GM18907 (cell line): ENCODE data around the gene URM1.
"Not testable (repeated sequence)": the region's sequence is repeated elsewhere in the genome, so short reads cannot be mapped to it uniquely, and the experiment has no call there.

Experiments
- ATAC-seq: cut with Tn5 transposase; IDR thresholded peaks from one replicate; pipeline ENCODE4 v1.9.1; 2021; ENCODE audit warnings: mild to moderate bottlenecking, moderate library complexity; ENCODE audit not compliant: unreplicated experiment

The URM1 gene

GRCh38 chr9:128370752-128371629, at the start of gene URM1:
Gene URM1, plus strand, starts transcription at chr9:128371374. Its CDS starts 7 bp downstream, at chr9:128371381.
- ATAC-seq = peak; percentile 82

GRCh38 chr9:128321879-128322403, 49.2 kb upstream of the URM1 start:
- ATAC-seq = peak; percentile 9

- ATAC-seq = peak; percentile 76
Observed at GRCh38 chr9:128322404-128323211, 48.6 kb upstream of the URM1 start, which contains the start of the genes COQ4 and TRUB2. Gene COQ4, plus strand, starts transcription at chr9:128322839. Its CDS starts 20 bp downstream, at chr9:128322859. Gene TRUB2, minus strand, starts transcription at chr9:128322447. Its CDS starts 39 bp downstream, at chr9:128322408.

- ATAC-seq = no peak
Observed at GRCh38 chr9:128323212-128323730, 47.9 kb upstream of the URM1 start.

GRCh38 chr9:128323791-128324190, 47.4 kb upstream of the URM1 start:
- no peak for ATAC-seq

GRCh38 chr9:128324401-128324800, 46.8 kb upstream of the URM1 start:
- no peak for ATAC-seq

- ATAC-seq = no peak
Observed at GRCh38 chr9:128325629-128326028, 45.5 kb upstream of the URM1 start.

- ATAC-seq = no peak
Observed at GRCh38 chr9:128333451-128333869, 37.7 kb upstream of the URM1 start.

- ATAC-seq = no peak
Observed at GRCh38 chr9:128335161-128335560, 36.0 kb upstream of the URM1 start.

- ATAC-seq = no peak
Observed at GRCh38 chr9:128335914-128336313, 35.3 kb upstream of the URM1 start.

GRCh38 chr9:128337936-128338335, 33.2 kb upstream of the URM1 start:
- no peak for ATAC-seq

- ATAC-seq = not testable (repeated sequence)
Observed at GRCh38 chr9:128338852-128339614, 32.1 kb upstream of the URM1 start.

GRCh38 chr9:128339761-128340690, 31.1 kb upstream of the URM1 start, which contains the start of gene SLC27A4:
Gene SLC27A4, plus strand, starts transcription at chr9:128340527. Its CDS starts 2,606 bp downstream, at chr9:128343133.
- ATAC-seq = peak; percentile 71

- ATAC-seq = peak; percentile 39
Observed at GRCh38 chr9:128340691-128341434, 30.3 kb upstream of the URM1 start.

- no peak for ATAC-seq
Observed at GRCh38 chr9:128341435-128341849, 29.7 kb upstream of the URM1 start.

- ATAC-seq = no peak
Observed at GRCh38 chr9:128342971-128343680, 28.0 kb upstream of the URM1 start.

GRCh38 chr9:128343855-128344254, 27.3 kb upstream of the URM1 start:
- ATAC-seq = no peak
